Measurements from ENCODE around the gene FAM210B.

DNA sequence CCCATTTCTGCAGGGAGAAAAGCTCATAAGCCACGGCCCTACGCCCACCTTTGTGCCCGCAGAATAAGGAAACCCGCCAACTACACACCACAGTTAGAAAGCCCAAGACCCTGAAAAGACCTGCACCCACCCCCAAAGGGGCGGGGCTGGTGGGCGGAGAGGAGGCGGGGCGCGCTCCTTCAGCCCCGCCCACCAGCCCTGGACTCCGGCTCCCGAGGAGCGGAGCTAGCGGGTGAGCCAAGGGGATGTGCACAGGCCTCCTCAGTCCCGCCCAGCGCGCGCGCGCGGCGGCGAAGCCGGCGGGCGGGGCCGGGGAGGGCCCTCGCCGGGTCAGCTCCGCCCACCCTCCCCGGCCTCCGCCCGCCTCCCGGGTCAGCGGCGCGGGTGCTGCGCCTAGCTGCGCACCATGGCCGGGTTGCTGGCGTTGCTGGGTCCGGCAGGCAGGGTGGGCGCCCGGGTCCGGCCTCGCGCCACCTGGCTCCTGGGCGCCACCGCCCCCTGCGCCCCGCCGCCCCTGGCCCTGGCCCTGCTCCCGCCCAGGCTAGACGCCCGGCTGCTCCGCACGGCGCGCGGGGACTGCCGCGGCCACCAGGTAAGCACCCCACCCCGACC, at the start of gene FAM210B:
- TF ChIP-seq CTCF (IDR thresholded peaks at IDR 0.05 in 2 of 3, conservative IDR thresholded peaks at IDR 0.05 in 1 of 3; ENCODE audit: insufficient read depth in 2 of 3, low read depth in 1 of 3, low read length in 3 of 3) = no peak
- TF ChIP-seq BCL6 (CRISPR knock-in tag; IDR thresholded peaks at IDR 0.05) = no peak
- no peak for TF ChIP-seq GTF2A2 (tag; IDR thresholded peaks at IDR 0.05)
- TF ChIP-seq EGR1 (conservative IDR thresholded peaks at IDR 0.05) = peak; percentile 82
- TF ChIP-seq JUNB (CRISPR knock-in tag; conservative IDR thresholded peaks at IDR 0.05) = no peak
- no peak for TF ChIP-seq KDM1A (IDR thresholded peaks at IDR 0.05)
- TF ChIP-seq ZSCAN32 (CRISPR knock-in tag; IDR thresholded peaks at IDR 0.05) = no peak
- TF ChIP-seq STAT6 (CRISPR knock-in tag; IDR thresholded peaks at IDR 0.05) = no peak
- no peak for TF ChIP-seq TBP (optimal IDR thresholded peaks at IDR 0.05; ENCODE audit: low read depth, low read length)
